ENCODE data around the gene MEIOC. TPM values are rescaled to one million over a fixed set of nuclear protein-coding genes. Genes with fewer than 3 reads are reported as not detected.
A peak's percentile ranks its signal among the peaks of the same experiment; 100 is the strongest.
"Not testable (repeated sequence)": the region's sequence is repeated elsewhere in the genome, so short reads cannot be mapped to it uniquely, and the experiment has no call there.

Gene MEIOC
- total RNA-seq (under 1 TPM in 2 of 4 donors, not detected in 2; 0.11 to 0.12 TPM), polyA plus RNA-seq (0.02 TPM)
- long read RNA-seq, donor 1 = 0 reads
- long read RNA-seq, donor 2 = 0 reads
- long read RNA-seq, donor 3, partial matches to known transcripts = 0 of 1 reads
- long read RNA-seq, donor 3, other reads (novel, unspliced or antisense) = 1 of 1 reads
- long read RNA-seq, donor 4 = 0 reads

DNA sequence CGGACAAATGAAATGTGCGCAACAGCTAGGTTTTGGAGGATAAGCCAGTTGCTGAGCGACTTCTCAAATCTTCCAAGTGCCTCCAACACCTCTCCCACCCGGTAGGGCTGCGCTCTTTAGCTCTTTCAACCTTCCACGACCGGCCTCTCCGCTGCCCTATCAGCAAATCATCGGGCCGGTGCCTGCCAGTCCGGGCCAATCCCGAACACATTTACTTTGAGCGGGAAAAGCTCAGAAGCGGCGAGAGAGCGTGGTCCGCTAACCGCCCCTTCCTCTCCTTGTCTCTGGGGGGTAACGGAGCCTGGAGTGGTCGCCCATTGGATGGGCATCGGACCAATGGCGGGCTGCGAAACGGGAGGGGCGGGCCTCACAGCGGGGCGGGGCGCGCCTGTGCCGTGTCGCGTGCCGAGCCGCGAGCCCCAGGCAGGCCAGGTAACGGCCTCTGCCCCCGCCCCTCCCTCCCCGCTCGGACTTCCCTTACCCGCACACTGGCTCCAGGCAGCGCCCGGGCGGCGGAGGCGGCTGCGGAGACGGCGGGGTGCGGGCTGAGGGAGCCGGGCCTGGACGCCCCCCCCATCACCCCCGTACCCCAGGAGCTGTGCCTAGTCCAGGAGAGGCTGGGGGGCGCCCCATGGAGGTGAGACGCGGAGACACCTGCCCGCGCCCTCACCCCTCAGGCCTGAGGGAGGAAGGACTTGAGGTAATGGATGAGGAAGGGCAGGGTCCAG is at the start of gene MEIOC:
MEIOC (plus strand) TSS at position 486 of the 728 bp plus-strand sequence; CDS start at position 632, 146 bp downstream.
- no peaks in the 10 kb centered on the region for H3K27me3 ChIP-seq (ENCODE audit: control insufficient read depth, insufficient read depth)
- WGBS = 7% methylated on average over 57 of the region's 57 CpGs
- no peak for DNase-seq

DNA sequence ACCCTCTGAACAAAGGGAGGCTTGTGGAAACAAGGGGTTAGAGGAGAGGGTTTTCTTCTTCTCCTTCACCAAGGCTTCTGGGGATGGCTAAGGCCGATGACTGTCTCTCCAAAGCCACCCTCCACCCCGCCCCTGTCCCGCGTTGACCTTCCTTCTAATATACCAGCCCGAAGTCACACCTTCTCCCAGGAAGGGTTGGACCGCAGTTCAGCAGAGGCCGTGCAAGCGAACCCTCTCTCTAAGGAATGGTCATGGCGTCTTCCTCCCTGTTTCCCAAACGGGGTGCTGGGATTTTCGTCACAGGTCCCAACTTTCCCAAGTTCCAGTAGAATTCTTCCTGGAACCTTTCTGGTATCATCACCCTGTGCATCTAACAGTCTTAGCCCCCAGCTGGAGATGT is 49.6 kb upstream of the MEIOC start:
- intact Hi-C loops (cut with DNase I) = no loop called here
- ATAC-seq = no peak
- no peaks in the 10 kb centered on the region for H3K27me3 ChIP-seq (ENCODE audit: control insufficient read depth, insufficient read depth)
- no peak overlapping the region for H3K4me3 ChIP-seq (ENCODE audit: low read length)
- DNase-seq = no peak
- WGBS = 96% methylated on average over 11 of the region's 11 CpGs
- H3K9me3 ChIP-seq (ENCODE audit: control insufficient read depth, low read length) = no peaks in the 10 kb centered on the region
- H3K4me1 ChIP-seq (ENCODE audit: control insufficient read depth, insufficient read depth, low read length) = no peaks in the 10 kb centered on the region
- H3K27ac ChIP-seq (ENCODE audit: low read length) = no peak overlapping the region

More for the DNA sequence above, at the start of gene MEIOC:
- peak; percentile 29 to 35 for ATAC-seq
- intact Hi-C loops (cut with DNase I) = no loop called here
- Histone ChIP-seq H3K4me1 (ENCODE audit: control insufficient read depth, insufficient read depth, low read length) (no peaks in the 10 kb centered on the region), H3K4me3 (ENCODE audit: low read length) (peak within 1 kb of the TSS; percentile 34), H3K27ac (ENCODE audit: low read length) (no peak within 1 kb of the TSS), H3K9me3 (ENCODE audit: control insufficient read depth, low read length) (no peaks in the 10 kb centered on the region)

DNA sequence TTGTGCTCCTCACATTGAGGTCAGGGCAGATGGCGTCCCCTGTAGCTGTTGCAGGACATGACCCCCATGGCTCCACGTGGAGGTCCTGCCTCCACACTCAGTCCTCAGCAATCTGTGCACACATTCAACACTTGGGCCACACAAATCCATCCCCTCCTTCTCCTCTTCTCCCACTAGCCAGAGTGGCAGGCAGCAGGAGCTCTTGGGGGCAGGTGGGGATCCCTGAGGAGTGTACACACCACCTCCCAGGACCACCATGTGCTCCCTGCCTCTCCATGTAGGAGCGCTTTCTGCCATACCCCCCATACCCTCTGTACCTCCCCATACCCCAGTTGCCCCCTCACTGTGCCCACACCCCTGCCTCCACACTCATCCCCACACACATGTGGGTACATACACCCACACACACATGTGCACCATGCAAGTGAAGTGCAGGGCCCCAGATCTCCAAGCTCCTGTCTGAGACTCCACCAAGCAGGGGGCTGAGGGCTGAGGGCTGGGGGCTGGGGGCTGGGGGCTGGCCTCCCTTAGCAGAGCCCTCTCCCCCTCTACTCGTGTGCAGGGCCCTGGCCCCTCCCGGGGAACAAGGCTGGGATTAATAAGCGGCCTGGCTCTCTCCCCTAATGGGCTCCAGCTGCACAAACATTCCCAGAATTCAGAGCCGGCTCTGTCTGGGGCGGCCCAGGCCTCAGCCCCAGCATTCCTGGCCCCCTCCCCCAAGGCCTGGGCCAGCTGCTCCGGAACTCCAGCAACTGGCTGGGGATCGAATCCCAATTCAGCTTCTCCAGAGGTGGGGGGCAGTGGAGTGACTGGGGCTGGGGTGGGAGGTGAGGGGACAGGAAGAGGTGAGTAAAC is 48.2 kb upstream of the MEIOC start:
- Histone ChIP-seq H3K27me3 (ENCODE audit: control insufficient read depth, insufficient read depth) (no peaks in the 10 kb centered on the region), H3K4me1 (ENCODE audit: control insufficient read depth, insufficient read depth, low read length) (no peaks in the 10 kb centered on the region), H3K9me3 (ENCODE audit: control insufficient read depth, low read length) (no peaks in the 10 kb centered on the region), H3K27ac (ENCODE audit: low read length) (no peak overlapping the region), H3K4me3 (ENCODE audit: low read length) (no peak overlapping the region)
- ATAC-seq (peak in 1 of 2 donors; percentile 40), DNase-seq (no peak)
- 56% methylated on average over 10 of the region's 10 CpGs for WGBS
- intact Hi-C loops (cut with DNase I) = no loop called here

DNA sequence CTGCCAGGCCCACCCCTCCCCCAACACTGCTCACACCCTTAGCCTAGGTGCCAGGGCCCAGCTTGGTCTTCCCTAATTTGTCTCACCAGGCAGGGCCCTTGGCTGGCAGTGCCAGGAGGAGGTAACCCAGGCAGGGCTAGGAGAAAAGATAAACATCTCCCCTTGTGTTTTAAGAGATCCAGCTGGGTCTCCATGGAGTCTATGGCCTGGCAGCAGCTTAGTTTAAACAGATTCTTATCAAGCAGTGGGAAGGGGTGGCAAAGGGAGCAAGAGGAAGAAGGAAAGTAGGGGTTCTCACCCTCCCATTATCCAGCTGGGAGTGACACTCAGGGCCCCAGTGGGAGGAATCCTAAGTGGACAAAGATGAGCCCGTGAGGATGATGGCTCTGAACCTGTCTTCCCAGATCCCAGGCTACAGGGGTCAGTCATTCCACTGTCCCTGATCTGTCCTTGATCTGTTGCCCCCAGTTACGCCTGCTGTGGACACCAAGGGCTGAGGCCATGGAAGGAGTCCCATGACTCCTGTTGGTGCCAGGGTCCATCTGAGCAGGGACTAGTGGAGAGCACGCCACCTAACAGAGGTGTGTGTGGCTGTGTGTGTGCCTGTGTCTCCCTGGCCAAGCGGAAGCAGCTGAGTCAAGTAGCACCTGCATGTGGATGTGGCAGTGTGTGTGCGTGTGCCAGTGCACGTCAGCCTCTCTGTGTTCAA is 47.4 kb upstream of the MEIOC start:
- Histone ChIP-seq H3K4me3 (ENCODE audit: low read length) (no peak overlapping the region), H3K27ac (ENCODE audit: low read length) (no peak overlapping the region), H3K4me1 (ENCODE audit: control insufficient read depth, insufficient read depth, low read length) (no peaks in the 10 kb centered on the region), H3K9me3 (ENCODE audit: control insufficient read depth, low read length) (no peaks in the 10 kb centered on the region), H3K27me3 (ENCODE audit: control insufficient read depth, insufficient read depth) (no peaks in the 10 kb centered on the region)
- intact Hi-C loops (cut with DNase I) = no loop called here
- 94% methylated on average over 6 of the region's 6 CpGs for whole genome bisulfite sequencing
- ATAC-seq = no peak
- DNase-seq = no peak

DNA sequence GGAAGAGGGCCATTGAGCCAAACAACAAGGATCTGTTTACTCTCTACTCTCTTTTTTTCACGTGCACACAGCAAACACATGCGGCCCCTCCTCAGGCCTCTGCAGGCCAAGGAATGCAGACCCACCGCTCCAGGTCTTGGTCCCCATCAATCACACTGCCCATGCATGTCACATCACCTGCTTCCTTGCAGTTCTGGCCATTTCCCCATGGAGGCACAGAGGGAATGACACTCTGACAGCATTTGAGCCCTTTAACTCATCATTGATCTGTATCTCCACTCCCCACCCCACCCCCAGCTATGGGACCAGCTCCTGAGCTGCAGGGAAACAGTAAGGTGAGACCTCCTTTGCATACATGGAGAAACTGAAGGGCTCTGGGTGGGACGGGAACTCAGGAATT is 45.9 kb upstream of the MEIOC start:
- WGBS = 64% methylated on average over 4 of the region's 4 CpGs
- ATAC-seq = no peak

DNA sequence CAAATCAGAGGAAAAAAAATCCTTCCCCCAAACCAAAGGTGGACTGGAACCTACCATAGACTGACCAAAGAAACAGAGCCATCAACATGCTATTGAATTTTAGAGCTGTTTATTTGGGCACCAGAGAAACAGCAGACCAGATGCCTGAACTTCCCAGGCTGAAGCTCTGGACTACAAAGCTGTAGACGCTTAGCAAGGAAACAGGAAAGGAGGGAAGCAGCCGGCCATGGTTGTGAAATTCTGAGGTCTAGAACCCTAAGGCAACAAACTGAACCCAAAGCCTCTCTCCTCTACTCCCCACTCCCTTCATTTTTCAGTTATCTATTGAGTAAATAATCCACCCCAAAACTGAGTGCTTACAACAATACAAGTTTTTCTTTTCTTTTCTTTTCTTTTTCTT is 45.4 kb upstream of the MEIOC start:
- DNase-seq (no peak), ATAC-seq (no peak)
- H3K4me1 ChIP-seq (ENCODE audit: control insufficient read depth, insufficient read depth, low read length) = no peaks in the 10 kb centered on the region
- H3K27me3 ChIP-seq (ENCODE audit: control insufficient read depth, insufficient read depth) = no peaks in the 10 kb centered on the region
- 29% methylated on average over 2 of the region's 2 CpGs for WGBS
- intact Hi-C loops (cut with DNase I) = no loop called here
- no peak overlapping the region for H3K27ac ChIP-seq (ENCODE audit: low read length)
- H3K4me3 ChIP-seq (ENCODE audit: low read length) = no peak overlapping the region
- no peaks in the 10 kb centered on the region for H3K9me3 ChIP-seq (ENCODE audit: control insufficient read depth, low read length)

More for the DNA sequence above, 45.9 kb upstream of the MEIOC start:
- H3K27me3 ChIP-seq (ENCODE audit: control insufficient read depth, insufficient read depth) = no peaks in the 10 kb centered on the region
- H3K4me3 ChIP-seq (ENCODE audit: low read length) = no peak overlapping the region
- H3K4me1 ChIP-seq (ENCODE audit: control insufficient read depth, insufficient read depth, low read length) = no peaks in the 10 kb centered on the region
- no peak for DNase-seq
- no peak overlapping the region for H3K27ac ChIP-seq (ENCODE audit: low read length)
- no peaks in the 10 kb centered on the region for H3K9me3 ChIP-seq (ENCODE audit: control insufficient read depth, low read length)
- intact Hi-C loops (cut with DNase I) = no loop called here

DNA sequence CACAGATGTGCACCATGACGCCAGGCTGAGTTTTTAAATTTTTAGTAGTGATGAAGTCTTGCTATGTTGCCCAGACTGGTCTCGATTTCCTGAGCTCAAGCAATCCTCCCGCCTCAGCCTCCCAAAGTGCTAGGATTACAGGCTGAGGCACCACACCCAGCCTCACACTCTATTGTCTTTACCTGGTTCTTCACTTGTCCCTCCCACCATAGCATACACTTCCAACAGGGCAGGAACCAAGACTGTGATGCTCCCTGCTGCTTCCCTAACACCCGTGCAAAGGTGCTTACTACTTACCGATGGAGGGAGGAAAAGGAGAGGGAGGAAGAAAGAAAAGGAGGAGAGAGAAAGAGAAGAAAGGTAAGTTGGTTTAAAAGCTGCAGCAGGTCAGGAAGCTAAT is 41.4 kb upstream of the MEIOC start:
- no peak for ATAC-seq
- WGBS = 69% methylated on average over 5 of the region's 5 CpGs
- Histone ChIP-seq H3K4me3 (ENCODE audit: low read length) (no peak overlapping the region), H3K9me3 (ENCODE audit: control insufficient read depth, low read length) (no peaks in the 10 kb centered on the region), H3K27me3 (ENCODE audit: control insufficient read depth, insufficient read depth) (no peaks in the 10 kb centered on the region), H3K4me1 (ENCODE audit: control insufficient read depth, insufficient read depth, low read length) (no peaks in the 10 kb centered on the region), H3K27ac (ENCODE audit: low read length) (no peak overlapping the region)
- no peak for DNase-seq
- intact Hi-C loops (cut with DNase I) = no loop called here

DNA sequence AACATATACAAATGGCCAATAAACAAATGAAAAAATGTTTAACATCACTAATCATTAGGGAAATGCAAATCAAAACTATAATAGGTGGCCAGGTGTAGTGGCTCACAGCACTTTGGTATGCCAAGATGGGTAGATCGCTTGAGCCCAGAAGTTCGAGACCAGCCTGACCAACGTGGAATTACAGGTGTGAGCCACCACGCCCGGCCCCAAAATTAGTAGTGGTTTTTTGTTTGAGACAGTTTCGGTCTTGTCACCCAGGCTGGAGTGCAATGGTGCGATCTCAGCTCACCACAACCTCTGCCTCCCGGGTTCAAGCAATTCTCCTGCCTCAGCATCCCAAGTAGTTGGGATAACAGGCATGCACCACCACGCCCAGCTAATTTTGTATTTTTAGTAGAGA is 37.6 kb upstream of the MEIOC start:
- H3K4me3 ChIP-seq (ENCODE audit: low read length); intact Hi-C loops (cut with DNase I); DNase-seq; H3K9me3 ChIP-seq (ENCODE audit: control insufficient read depth, low read length); H3K4me1 ChIP-seq (ENCODE audit: control insufficient read depth, insufficient read depth, low read length); H3K27me3 ChIP-seq (ENCODE audit: control insufficient read depth, insufficient read depth); ATAC-seq; H3K27ac ChIP-seq (ENCODE audit: low read length): not testable (repeated sequence)
- WGBS = 83% methylated on average over 9 of the region's 9 CpGs

DNA sequence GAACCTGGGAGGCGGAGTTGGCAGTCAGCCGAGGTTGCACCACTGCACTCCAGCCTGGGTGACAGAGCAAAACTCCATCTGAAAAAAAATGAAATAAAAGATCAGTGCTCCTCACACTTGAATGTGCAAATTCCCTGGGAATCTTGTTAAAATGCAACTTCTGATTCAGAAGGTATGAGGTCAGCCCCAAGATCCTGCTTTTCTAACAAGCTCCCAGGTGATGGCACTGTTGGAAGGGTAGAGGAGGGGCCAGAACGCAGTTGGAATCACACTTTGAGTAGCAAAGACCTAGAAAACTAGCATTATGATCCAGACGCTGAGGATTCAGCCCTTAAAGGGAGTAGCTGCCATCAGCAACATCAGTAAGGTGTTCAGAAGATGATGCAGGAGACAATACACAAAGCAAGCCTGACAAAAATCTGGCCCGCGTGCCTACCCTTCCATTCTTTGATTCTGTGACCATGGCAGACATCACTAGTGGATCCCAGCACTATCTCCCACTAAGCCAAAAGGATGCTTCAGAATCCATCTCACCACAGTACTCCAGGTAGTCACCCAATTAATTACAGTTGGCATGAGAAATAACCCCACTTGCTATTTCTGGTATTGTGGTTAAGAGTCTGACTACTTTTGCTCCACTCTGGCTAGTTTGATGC is 33.1 kb upstream of the MEIOC start:
- no peak for DNase-seq
- Histone ChIP-seq H3K4me1 (ENCODE audit: control insufficient read depth, insufficient read depth, low read length) (no peaks in the 10 kb centered on the region), H3K27me3 (ENCODE audit: control insufficient read depth, insufficient read depth) (no peaks in the 10 kb centered on the region), H3K4me3 (ENCODE audit: low read length) (no peak overlapping the region), H3K9me3 (ENCODE audit: control insufficient read depth, low read length) (no peaks in the 10 kb centered on the region), H3K27ac (ENCODE audit: low read length) (no peak overlapping the region)
- ATAC-seq = no peak
- 81% methylated on average over 6 of the region's 6 CpGs for WGBS
- intact Hi-C loops (cut with DNase I) = loop anchor here in 1 of 4 donors (10.0 kb wide), 1 partner anchor 68 kb away; the partner anchor contains the start of gene FZD2

DNA sequence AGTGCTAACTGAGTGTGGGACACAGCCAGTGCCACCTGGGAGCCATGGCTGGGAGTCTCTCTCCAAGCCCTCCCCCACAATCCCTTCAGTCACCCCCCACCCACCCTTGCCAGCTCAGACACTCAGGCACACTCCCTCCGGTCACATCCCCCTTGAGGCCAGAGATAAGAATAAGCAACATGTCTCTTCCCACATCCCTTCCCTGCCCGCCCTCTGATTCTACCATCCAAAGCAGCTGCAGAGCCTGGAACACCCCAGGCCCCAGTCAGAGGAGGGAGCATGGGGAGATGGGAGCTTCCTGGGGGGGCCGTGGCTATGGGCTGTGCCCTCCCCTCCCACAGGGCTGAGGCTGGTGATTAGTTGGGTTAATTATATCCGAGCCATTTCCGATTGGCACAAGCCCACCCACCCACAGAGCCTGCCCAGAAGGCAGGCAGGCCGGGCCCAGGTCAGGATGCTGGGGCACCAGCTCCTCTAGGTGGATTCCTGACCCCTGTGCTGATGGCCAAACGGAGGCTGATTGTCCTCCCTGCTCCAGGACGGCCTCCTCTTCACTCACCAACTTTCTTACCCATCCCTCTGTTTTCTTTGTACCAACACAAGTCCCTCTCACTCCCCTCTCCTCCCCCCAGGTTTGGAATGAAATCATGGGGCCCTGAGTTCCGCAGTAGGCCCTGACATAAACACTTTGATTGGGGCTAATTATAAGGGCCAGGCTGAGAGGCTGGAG is 28.6 kb upstream of the MEIOC start:
- no peak overlapping the region for H3K27ac ChIP-seq (ENCODE audit: low read length)
- no peak overlapping the region for H3K4me3 ChIP-seq (ENCODE audit: low read length)
- H3K27me3 ChIP-seq (ENCODE audit: control insufficient read depth, insufficient read depth) = no peaks in the 10 kb centered on the region
- intact Hi-C loops (cut with DNase I) = loop anchor here in 1 of 4 donors (10.0 kb wide), 1 partner anchor 73 kb away; the partner anchor contains the start of gene FZD2
- no peak for ATAC-seq
- no peaks in the 10 kb centered on the region for H3K4me1 ChIP-seq (ENCODE audit: control insufficient read depth, insufficient read depth, low read length)
- 79% methylated on average over 9 of the region's 9 CpGs for WGBS
- H3K9me3 ChIP-seq (ENCODE audit: control insufficient read depth, low read length) = no peaks in the 10 kb centered on the region
- DNase-seq = no peak

Measured in right cardiac atrium (tissue), 5 donors.